H9 (cell line): Measurements from ENCODE around the gene TBC1D22A. TPM values are rescaled to one million over a fixed set of nuclear protein-coding genes. Genes with fewer than 3 reads are reported as not detected.
A peak's percentile ranks its signal among the peaks of the same experiment; 100 is the strongest.

ENCODE experiments used
- DNase-seq: peaks from one replicate; pipeline ENCODE4 v3.0.0-alpha.2; 2017
- H2AFZ ChIP-seq: one replicate; pipeline ENCODE4 v1.6.1; 2013; ENCODE audit warnings: mild to moderate bottlenecking, low read length, control low read depth, moderate library complexity
- H2AK5ac ChIP-seq: 2 replicates; pipeline ENCODE4 v1.6.1; 2013; ENCODE audit warnings: low read length, control low read depth, mixed read lengths; ENCODE audit not compliant: insufficient read length
- H2BK120ac ChIP-seq: one replicate; pipeline ENCODE4 v1.6.1; 2013; ENCODE audit warnings: low read depth, mild to moderate bottlenecking, low read length, control low read depth, inconsistent platforms; ENCODE audit not compliant: poor library complexity, severe bottlenecking
- H2BK12ac ChIP-seq: 2 replicates; pipeline ENCODE4 v1.6.1; 2013; ENCODE audit warnings: low read length, control low read depth, mixed read lengths, low read depth; ENCODE audit not compliant: insufficient read length
- H2BK15ac ChIP-seq: 2 replicates; pipeline ENCODE4 v1.6.1; 2013; ENCODE audit warnings: low read depth, low read length, control low read depth
- H2BK20ac ChIP-seq: one replicate; pipeline ENCODE4 v1.6.1; 2013; ENCODE audit warnings: low read depth, mild to moderate bottlenecking, low read length, control low read depth, inconsistent platforms; ENCODE audit not compliant: poor library complexity, severe bottlenecking
- H2BK5ac ChIP-seq: 2 replicates; pipeline ENCODE4 v1.6.1; 2013; ENCODE audit warnings: low read length, control low read depth, mixed read lengths; ENCODE audit not compliant: insufficient read length
- H3K14ac ChIP-seq: 2 replicates; pipeline ENCODE4 v1.6.1; 2013; ENCODE audit warnings: low read length, control low read depth; ENCODE audit not compliant: insufficient read depth
- H3K18ac ChIP-seq: 2 replicates; pipeline ENCODE4 v1.6.1; 2013; ENCODE audit warnings: low read depth, mild to moderate bottlenecking, mixed read lengths, low read length, control low read depth; ENCODE audit not compliant: insufficient read length
- H3K23ac ChIP-seq: 2 replicates; pipeline ENCODE4 v1.6.1; 2013; ENCODE audit warnings: low read length, control low read depth, mixed read lengths, low read depth; ENCODE audit not compliant: insufficient read length
- H3K23me2 ChIP-seq: 2 replicates; pipeline ENCODE4 v1.6.1; 2013; ENCODE audit warnings: low read depth, mild to moderate bottlenecking, mixed read lengths, low read length, control low read depth; ENCODE audit not compliant: insufficient read length, poor library complexity, severe bottlenecking
- H3K27ac ChIP-seq: 2 replicates; pipeline ENCODE4 v1.5.1; 2013; ENCODE audit warnings: low read length, control low read depth, mixed read lengths, low read depth; ENCODE audit not compliant: insufficient read length
- H3K27me3 ChIP-seq: 2 replicates; pipeline ENCODE4 v1.6.1; 2013; ENCODE audit warnings: low read length, control low read depth, inconsistent platforms; ENCODE audit not compliant: insufficient read depth
- H3K4ac ChIP-seq: 2 replicates; pipeline ENCODE4 v1.6.1; 2013; ENCODE audit warnings: low read depth, mild to moderate bottlenecking, control low read depth, inconsistent platforms, low read length, moderate library complexity
- H3K4me1 ChIP-seq: 2 replicates; pipeline ENCODE4 v1.6.1; 2013; ENCODE audit warnings: low read length, control low read depth, inconsistent platforms; ENCODE audit not compliant: insufficient read depth
- H3K4me2 ChIP-seq: 2 replicates; pipeline ENCODE4 v1.6.1; 2013; ENCODE audit warnings: low read length, control low read depth, mixed read lengths; ENCODE audit not compliant: insufficient read length, insufficient read depth
- H3K56ac ChIP-seq: 2 replicates; pipeline ENCODE4 v1.6.1; 2013; ENCODE audit warnings: low read depth, mild to moderate bottlenecking, mixed read lengths, low read length, control low read depth; ENCODE audit not compliant: insufficient read length
- H3K79me1 ChIP-seq: 2 replicates; pipeline ENCODE4 v1.6.1; 2013; ENCODE audit warnings: low read depth, mild to moderate bottlenecking, moderate library complexity, low read length, control low read depth, inconsistent platforms; ENCODE audit not compliant: insufficient read depth, poor library complexity, severe bottlenecking
- H3K79me2 ChIP-seq: 2 replicates; pipeline ENCODE4 v1.6.1; 2013; ENCODE audit warnings: low read length, control low read depth, inconsistent platforms; ENCODE audit not compliant: insufficient read depth
- H3K9ac ChIP-seq: 2 replicates; pipeline ENCODE4 v1.6.1; 2013; ENCODE audit warnings: low read length, control low read depth, mixed read lengths; ENCODE audit not compliant: insufficient read length; ENCODE audit errors: extremely low read depth
- H3K9me3 ChIP-seq: one replicate; pipeline ENCODE4 v1.6.1; 2013; ENCODE audit warnings: low read depth, low read length, inconsistent platforms; ENCODE audit not compliant: control insufficient read depth
- H3T11ph ChIP-seq: one replicate; pipeline ENCODE4 v1.6.1; 2013; ENCODE audit warnings: mild to moderate bottlenecking, low read length, control low read depth, inconsistent platforms
- H4K20me1 ChIP-seq: one replicate; pipeline ENCODE4 v1.6.1; 2013; ENCODE audit not compliant: control insufficient read depth, insufficient read length, insufficient read depth
- H4K5ac ChIP-seq: 2 replicates; pipeline ENCODE4 v1.6.1; 2013; ENCODE audit warnings: low read depth, mild to moderate bottlenecking, mixed read lengths, low read length, control low read depth; ENCODE audit not compliant: insufficient read length
- H4K8ac ChIP-seq: replicated peaks from 2 replicates; pipeline ENCODE4 v1.6.1; 2013; ENCODE audit warnings: low read length, control low read depth, mixed read lengths, low read depth; ENCODE audit not compliant: insufficient read length
- H4K91ac ChIP-seq: 2 replicates; pipeline ENCODE4 v1.6.1; 2013; ENCODE audit warnings: low read depth, mild to moderate bottlenecking, moderate library complexity, mixed read lengths, low read length, control low read depth; ENCODE audit not compliant: insufficient read length
- H3K27ac Mint-ChIP-seq, 3 experiments: 2 replicates in 2 of 3; 3 replicates in 1 of 3; pipeline ENCODE4 v1.8.0; 2020 to 2021; ENCODE audit warnings: mixed read lengths in 3 of 3, mild to moderate bottlenecking in 1 of 3, moderate library complexity in 1 of 3
- H3K27me3 Mint-ChIP-seq: 2 replicates; pipeline ENCODE4 v1.8.0; 2021; ENCODE audit warnings: low read depth, mild to moderate bottlenecking, moderate library complexity, mixed read lengths
- H3K36me3 Mint-ChIP-seq, 3 experiments: 2 replicates in 2 of 3; 3 replicates in 1 of 3; pipeline ENCODE4 v1.8.0; 2020 to 2021; ENCODE audit warnings: low read depth in 3 of 3, mixed read lengths in 3 of 3; ENCODE audit not compliant: insufficient read depth in 1 of 3
- H3K4me1 Mint-ChIP-seq, 2 experiments: 2 replicates each; pipeline ENCODE4 v1.8.0; 2020; ENCODE audit warnings: mixed read lengths in 2 of 2
- H3K4me3 Mint-ChIP-seq, 2 experiments: 2 replicates in 1 of 2; 3 replicates in 1 of 2; pipeline ENCODE4 v1.8.0; 2020 to 2021; ENCODE audit warnings: mild to moderate bottlenecking in 2 of 2, mixed read lengths in 2 of 2, moderate library complexity in 1 of 2
- H3K9me3 Mint-ChIP-seq, 2 experiments: 2 replicates in 1 of 2; 3 replicates in 1 of 2; pipeline ENCODE4 v1.8.0; 2020; ENCODE audit warnings: mild to moderate bottlenecking in 2 of 2, mixed read lengths in 2 of 2, moderate library complexity in 1 of 2
- CTCF ChIP-seq: fragments of 200-600 bp; sonication (generic); conservative IDR thresholded peaks from 3 replicates; pipeline ENCODE4 v1.8.0; 2021; ENCODE audit warnings: antibody characterized with exemption, mild to moderate bottlenecking
- WGBS: extraction: QIAGEN DNeasy Blood & Tissue Kit; methylation state at CpG from one replicate; pipeline ENCODE4 v1.1.7; 2013; ENCODE audit warnings: missing lambda C conversion rate, low lambda C conversion rate, mixed read lengths; ENCODE audit not compliant: insufficient read length; ENCODE audit errors: extremely low coverage; 5-methylcytosine and 5-hydroxymethylcytosine counted together
- total RNA-seq: library from RNA; stranded (reverse); gene quantifications from 2 replicates; pipeline ENCODE4 v1.2.1, GENCODE V29; 2021

TBC1D22A gene
- total RNA-seq, 1 experiment from 2014 or later: 20.8 TPM

- Mint-ChIP-seq H3K9me3 (peaks cover 9 to 23% of the 10 kb centered on the region in 2 experiments; a peak in 4 of 5 replicates), H3K4me3 (no peak overlapping the region)
- no peak overlapping the region for H3K4me2 ChIP-seq
Measured at GRCh38 chr22:47091921-47092700, 329.7 kb downstream of the TBC1D22A start.

More at GRCh38 chr22:47091921-47092700, 329.7 kb downstream of the TBC1D22A start:
- H3K36me3 Mint-ChIP-seq: peaks cover 2 to 14% (median 12%) of the 10 kb centered on the region in 3 experiments
- WGBS: no CpG with 5 or more reads among the region's 16 CpGs
- no peak overlapping the region for H3T11ph ChIP-seq
- H4K8ac ChIP-seq: no peak overlapping the region
- H3K23ac ChIP-seq: no peak overlapping the region
- H2AK5ac ChIP-seq: no peak overlapping the region
- H4K91ac ChIP-seq: no peak overlapping the region
- H2BK15ac ChIP-seq: no peak overlapping the region
- no peak overlapping the region for H3K56ac ChIP-seq
- H3K27ac Mint-ChIP-seq: peak overlapping the region in 1 of 3 experiments; percentile 75; a peak in 2 of 7 replicates
- H2BK20ac ChIP-seq: no peak overlapping the region
- no peak overlapping the region for H3K14ac ChIP-seq
- DNase-seq: no peak
- H3K27me3 Mint-ChIP-seq: peaks cover 7% of the 10 kb centered on the region
- no peak overlapping the region for H4K5ac ChIP-seq
- no peak overlapping the region for H2BK120ac ChIP-seq
- H3K4ac ChIP-seq: no peak overlapping the region
- H3K9me3 ChIP-seq: peaks cover 6% of the 10 kb centered on the region
- peaks cover 36% of the 10 kb centered on the region in 2 experiments for H3K4me1 Mint-ChIP-seq
- no peaks in the 10 kb centered on the region for H3K27me3 ChIP-seq
- H3K4me1 ChIP-seq: no peaks in the 10 kb centered on the region; the same call in 1 of the 2 replicates
- H3K79me2 ChIP-seq: no peaks in the 10 kb centered on the region
- no peak overlapping the region for H3K9ac ChIP-seq
- H3K18ac ChIP-seq: no peak overlapping the region
- no peak overlapping the region for H2AFZ ChIP-seq
- no peak overlapping the region for H3K27ac ChIP-seq
- H3K79me1 ChIP-seq: no peaks in the 10 kb centered on the region
- H2BK5ac ChIP-seq: no peak overlapping the region
- peaks cover 4% of the 10 kb centered on the region for H3K23me2 ChIP-seq
- no peak overlapping the region for H2BK12ac ChIP-seq
- no peaks in the 10 kb centered on the region for H4K20me1 ChIP-seq
- no peak for TF ChIP-seq CTCF
